ENCODE results near the gene PYY.
"Not testable (repeated sequence)": the region's sequence is repeated elsewhere in the genome, so short reads cannot be mapped to it uniquely, and the experiment has no call there.

Gene PYY
- total RNA-seq = 0 to 0.05 (median 0) reads per million in 3 experiments

DNA sequence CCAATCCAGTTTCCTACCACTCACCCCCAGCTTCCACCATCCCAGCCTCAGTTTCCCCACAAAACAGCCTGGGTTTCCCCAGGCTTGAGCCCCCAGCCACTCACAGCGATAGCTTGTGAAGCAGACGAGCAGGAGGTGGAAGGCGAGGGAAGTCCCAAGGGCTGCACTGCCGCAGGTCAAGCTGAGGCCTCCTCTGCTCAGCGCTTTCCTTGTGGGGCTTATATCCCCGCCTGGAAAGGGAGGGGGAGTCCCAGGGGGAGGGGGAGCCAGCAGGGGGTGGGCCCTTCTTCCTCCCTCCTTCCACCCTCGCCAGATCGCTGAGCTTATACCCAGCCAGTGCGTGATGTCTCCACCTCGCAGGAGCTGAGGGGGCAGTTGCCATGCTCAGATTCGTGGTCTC is at the start of gene PYY:
Gene PYY, minus strand, starts transcription at position 195 of the 400 bp plus-strand sequence. CDS start 457 bp downstream, outside the sequence.
- DNase-seq = no peak

DNA sequence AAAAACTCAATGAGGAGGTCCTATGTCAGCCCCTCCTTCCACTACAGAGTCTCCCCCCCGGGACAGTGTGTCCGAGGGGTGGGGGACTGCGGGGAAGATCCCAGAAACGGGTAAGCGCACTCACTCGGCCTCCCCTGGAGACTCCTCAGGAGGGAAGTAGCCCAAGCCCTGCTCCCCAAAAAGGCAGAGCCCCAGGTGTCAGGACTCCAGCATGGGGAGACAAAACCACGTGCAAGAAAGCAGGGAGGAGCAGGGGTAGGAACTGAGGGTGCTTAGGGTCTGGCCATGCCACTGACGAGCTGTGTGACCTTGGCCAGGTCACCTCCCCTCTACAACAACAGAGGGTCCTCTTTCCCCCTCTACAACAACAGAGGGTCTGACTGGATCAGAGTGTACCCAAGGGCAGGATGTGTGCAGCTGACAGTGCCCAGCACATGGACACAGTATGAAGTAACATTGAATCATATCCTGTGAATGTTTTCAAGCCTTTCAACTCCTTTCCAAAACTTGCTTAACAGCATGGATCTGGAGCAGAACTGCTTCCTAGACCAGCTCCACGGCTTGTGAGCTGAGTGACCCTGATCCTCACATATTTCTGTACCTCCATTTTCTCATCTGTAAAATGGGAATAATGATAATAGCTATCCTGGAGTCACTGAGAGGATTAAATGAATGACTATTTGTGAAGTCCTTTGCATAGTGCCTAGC is 48.6 kb upstream of the PYY start:
- DNase-seq = no peak

DNA sequence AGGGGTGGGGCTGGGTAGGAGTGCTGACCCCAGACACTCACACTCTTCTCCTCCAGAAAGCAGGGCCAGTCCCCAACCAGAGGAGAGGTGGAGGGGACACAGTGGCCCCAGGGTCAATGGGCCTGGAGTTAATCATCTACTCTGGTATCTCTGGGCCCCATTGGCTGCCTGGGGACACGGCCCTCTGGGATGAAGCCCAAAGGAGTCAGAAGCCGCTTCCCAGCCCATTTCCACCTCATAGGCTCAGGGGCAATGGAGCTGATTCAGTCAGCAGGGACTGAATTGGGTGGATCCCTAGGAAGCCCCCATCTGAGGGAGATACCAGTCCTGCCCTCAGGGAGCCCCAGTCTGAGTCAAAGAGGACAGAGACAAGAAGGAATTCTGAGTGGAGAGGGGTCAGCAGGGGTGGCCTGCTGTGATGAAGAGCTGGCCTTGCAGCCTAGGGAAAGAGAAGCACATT is 47.8 kb upstream of the PYY start:
- DNase-seq = no peak

DNA sequence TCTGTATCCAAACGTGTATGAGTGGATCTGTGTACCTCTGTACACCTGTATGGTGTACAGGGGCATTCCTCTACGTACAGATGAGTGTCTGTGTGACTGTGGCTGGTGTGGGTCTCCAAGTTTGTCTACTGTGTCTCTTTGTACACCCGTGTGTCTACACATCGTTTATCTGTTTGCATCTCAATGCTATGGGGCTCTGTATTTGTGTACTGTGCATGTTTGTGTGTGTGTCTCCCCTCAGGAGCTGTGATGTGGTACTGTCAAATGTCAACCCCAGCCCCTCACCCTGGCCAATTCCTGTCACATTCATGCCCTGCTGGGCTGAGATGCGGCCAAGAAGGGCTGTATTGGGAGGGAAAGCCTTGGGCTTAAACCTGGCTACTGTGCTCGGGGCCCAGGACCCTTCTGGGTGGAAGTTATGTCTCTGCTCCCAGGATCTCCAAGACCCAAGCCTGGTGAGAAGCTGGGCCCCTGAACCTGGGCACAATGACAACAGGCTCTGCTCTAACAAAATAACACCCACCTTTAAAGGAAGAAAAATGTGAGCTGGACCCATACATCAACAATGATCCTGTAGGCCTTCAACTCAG is 47.2 kb upstream of the PYY start:
- no peak for DNase-seq

DNA sequence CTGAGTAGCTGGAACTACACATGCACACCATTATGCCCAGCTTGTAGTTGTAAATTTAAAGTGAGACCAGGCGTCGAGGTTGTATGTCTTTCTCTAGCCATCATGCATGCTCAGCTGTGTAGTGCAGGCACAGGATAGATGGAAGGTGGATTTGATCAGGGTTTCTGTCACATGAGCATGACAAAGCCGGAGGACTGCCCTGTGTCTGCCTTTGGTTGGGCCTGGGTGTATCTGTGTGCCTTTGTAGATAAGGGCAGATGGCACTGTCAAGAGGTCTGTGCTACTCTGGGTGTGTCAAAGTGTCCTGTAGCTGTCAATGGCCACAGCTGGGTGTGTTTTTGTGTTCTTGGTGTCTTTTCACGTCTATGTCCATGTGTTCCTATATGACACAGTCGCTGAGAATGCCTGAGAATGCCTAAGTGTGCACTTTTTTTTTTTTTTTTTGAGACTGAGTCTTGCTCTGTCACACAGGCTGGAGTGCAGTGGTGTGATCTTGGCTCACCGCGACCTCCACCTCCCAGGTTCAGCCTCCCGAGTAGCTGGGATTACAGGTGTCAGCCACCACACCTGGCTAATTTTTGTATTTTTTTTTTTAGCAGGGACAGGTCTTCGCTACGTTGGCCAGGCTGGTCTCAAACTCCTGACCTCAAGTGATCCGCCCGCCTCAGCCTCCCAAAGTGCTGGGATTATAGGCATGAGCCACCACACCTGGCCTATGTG is 46.6 kb upstream of the PYY start:
- no peak for DNase-seq

DNA sequence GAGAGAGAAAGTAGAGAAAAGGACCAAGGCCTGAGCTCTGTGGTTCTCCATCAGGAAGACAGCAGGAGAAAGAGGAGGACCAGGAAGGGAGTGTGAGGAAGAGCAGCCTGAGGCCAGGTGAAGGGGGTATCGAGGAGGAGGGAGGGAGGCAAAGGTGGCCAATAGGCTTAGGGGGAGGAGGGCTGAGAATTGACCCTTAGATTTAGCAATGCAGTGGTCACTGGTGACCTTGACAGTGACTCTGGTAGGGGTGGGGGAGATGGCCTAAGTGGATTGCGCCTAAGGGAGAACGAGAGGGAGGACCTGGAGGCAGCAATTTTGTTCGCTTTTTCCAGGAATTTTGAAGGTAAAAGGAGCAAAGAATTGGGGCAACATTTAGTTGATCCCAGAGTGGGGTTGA is 45.3 kb upstream of the PYY start:
- DNase-seq = no peak

DNA sequence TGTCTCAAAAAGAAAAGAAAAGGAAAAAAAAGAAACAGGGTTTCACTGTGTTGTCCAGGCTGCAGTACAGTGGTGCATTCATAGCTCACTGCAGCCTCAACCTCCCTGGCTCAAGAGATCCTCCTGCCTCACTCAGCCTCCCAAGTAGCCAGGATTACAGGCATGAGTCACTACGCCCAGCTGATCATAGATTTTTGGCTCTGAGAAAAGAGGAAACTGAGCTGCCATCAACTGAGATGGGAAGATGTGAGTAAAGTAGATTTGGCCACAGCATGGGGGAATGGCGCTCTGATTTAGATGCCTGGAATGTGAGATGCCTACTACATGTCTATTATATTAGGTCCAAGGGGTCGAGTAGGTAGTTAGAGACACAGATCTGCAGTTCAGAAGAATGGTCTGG is 44.8 kb upstream of the PYY start:
- no peak for DNase-seq

DNA sequence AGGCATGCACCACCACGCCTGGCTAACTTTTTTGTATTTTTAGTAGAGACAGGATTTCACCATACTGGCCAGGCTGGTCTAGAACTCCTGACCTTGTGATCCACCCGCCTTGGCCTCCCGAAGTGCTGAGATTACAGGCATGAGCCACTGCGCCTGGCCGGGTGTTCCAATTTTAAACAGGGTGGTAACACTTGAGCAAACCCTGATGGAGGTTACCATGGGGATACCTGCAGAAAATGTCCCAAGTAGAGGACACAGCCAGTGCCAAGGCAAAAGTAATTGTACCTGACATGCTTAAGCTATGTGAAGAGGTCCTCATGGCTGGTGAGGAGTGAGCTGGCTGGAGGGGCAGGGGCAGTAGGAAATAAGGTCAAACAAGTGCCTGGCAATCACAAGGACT is 43.4 kb upstream of the PYY start:
- not testable (repeated sequence) for DNase-seq

DNA sequence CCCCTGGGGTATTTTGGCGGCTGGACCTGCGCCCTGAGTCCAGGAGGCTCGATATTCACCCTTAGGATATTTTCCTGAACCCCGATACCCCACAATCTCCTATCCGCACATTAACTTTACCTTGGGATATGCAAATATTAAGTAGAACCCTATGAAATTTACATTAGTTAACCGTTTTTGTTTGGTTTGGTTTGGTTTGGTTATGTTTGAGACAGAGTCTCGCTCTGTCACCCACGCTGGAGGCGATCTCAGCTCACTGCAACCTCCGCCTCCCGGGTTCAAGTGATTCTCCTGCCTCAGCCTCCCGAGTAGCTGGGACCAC is 41.4 kb upstream of the PYY start:
- no peak for DNase-seq

DNA sequence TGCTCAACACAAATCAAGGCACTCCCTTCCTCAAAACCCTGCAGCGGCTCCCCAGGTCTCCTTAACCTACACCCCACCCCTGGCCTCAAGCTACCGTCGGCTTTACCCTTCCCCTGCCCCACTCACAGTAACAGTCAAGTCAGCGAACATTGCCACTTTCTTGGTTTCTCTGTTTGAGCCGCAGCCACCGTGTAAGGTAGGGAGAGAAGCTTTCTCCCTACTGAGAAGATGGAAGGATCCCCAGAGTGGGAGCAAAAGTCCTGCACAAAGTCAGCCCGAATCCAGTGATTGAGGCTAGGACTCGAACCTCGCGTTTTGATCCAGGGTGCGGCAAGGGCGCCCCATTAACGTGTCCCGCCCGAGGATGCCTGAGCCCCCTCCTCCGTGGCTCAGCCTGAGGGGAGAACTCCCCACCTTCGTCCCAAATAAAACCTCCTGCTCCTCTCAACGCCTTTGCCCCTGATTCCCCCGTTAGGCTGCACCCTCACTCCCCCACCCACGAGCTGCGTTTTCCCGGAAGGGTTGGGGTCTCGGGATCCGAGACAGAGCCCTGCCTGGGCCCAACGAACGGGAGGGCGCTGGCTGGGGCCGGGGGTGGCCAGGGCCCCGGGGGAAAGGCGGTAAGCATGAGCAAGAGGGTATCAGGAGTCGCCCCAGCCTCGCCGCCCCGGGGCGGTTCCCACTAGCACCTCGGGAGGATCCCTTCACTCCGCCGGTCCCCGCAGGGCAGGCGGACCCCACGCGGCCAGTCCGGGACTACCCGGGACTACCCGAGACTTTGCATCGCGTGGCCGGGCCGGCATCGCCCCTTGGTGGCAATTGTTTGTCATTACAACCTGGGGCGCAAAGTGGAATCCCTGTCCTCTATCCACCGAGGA is 40.8 kb upstream of the PYY start:
- DNase-seq = peak; percentile 52

DNA sequence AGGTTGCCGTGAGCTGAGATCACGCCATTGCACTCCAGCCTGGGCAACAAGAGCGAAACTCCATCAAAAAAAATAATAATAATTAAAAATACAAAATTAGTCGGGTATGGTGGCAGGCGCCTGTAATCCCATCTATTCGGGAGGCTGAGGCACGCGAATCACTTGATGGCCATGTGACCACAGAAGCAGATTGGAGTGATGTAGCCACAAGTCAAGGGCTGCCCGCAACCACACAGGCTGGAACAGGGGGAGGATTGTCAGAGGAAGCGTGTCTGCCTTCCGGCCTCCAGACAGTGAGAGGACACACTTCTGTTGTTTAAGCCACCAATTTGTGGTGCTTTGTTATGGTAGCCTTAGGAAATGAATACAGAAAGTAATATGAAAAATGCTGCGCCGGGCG is 38.9 kb upstream of the PYY start:
- no peak for DNase-seq

DNA sequence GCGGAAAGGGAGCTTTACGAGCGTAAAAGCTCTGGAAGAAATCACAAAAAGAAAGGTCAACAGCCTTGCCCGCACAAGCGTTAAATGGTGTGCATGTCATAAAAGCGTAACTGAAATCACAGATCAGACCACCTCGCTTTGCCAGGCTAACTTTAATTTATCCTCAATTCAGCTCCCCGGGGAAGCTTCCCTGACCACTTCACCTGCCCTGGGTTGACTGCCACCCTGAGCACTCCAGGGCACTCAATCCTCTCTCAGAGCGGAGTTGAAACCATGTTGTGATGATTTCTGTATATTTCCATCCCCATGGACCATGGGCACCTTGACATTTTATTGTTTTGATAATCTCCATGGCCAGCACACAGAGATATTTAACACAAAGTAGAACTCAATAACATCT is 34.6 kb upstream of the PYY start:
- no peak for DNase-seq

DNA sequence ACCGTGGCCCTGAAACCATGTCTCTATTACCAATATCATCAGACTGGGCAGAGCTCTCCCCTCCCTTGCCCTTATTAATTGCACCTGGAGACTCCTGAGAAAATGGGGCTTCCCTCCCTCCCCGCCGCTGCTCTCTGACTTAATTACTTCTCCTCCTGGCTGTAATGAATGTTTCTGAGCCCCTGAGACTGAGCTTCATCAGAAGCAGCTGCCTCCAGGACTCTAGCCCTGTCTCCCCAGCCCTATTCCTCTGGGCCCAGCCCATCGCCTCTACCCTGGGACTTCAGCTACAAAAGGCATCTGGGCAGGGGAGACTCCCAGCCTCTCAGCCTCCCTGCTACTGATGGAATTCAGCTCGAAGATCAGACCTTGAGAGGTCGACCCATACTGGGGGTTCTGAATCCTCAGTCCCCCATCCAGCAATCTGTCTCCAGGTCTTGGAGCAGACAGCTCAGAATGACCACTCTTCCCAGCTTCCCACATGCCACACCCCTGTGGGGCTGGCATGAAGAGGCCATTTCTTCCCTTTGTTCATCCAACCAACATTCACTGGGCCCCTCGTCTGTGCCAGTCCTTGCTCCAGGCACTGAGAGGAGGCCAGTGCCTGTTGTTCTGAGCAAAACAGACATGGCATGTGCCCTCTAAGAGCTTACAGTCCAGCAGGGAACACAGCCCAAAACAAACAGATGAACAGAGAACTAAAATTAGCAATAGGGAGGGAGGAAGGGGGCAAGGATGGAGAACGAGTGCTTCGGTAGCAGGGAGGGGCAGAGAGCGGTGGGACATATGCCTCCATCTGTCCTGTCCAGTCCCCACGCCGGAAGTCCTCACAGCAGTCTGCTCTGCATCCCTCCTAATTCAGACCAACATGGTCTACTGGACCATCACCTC is 33.6 kb upstream of the PYY start:
- DNase-seq = no peak

DNA sequence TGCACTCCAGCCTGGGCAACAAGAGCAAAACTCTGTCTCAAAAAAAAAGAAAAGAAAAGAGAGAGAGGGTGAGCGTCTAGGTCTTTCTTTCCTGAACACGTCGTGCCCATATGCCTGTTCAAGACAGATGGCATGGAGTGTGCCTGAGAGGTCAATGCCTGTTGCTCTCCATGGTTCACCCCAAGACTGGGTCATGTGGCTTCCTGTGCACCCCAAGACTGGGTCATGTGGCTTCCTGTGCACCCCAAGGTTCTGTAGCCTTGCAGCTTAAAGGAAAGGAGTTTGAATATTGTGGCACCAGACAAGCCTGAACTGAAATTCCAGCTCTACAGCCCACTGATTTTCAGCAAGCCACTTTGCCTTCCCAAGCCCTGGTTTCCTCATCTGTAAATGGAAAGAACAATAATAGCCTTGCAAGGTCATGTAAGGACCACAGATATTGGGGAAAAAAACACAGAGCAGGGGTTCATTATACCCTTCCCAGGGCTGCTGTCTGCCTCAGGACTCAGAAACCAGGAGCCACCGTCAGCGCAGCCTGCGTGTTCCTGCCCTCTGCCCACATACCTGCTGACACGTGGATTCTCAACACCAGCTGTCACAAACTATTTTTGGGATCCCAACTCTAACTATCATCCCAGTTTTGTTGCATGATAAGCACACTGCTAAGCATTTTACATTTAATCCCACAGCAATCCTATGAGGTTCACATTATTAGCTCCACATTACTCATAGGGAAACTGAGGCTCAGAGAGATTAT is 32.7 kb upstream of the PYY start:
- no peak for DNase-seq

DNA sequence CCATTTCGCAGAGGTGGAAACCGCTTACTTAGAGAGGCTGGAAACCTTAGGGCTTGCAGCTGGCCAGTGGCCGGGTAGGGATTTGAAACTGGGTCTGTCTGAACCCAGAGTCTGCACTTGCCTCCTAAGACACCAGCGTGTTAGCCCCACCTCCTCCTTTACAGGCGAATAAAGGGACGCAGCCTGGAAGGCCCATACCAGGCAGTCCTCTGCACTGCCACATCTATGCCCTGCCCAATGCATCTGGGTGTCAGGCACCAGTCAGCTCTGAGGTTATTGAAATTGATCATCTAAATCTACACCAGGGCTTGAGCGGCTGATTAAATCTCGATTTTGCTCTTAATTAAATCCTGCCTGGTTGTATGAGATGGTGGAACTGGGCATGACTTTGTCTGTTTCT is 30.8 kb upstream of the PYY start:
- no peak for DNase-seq

DNA sequence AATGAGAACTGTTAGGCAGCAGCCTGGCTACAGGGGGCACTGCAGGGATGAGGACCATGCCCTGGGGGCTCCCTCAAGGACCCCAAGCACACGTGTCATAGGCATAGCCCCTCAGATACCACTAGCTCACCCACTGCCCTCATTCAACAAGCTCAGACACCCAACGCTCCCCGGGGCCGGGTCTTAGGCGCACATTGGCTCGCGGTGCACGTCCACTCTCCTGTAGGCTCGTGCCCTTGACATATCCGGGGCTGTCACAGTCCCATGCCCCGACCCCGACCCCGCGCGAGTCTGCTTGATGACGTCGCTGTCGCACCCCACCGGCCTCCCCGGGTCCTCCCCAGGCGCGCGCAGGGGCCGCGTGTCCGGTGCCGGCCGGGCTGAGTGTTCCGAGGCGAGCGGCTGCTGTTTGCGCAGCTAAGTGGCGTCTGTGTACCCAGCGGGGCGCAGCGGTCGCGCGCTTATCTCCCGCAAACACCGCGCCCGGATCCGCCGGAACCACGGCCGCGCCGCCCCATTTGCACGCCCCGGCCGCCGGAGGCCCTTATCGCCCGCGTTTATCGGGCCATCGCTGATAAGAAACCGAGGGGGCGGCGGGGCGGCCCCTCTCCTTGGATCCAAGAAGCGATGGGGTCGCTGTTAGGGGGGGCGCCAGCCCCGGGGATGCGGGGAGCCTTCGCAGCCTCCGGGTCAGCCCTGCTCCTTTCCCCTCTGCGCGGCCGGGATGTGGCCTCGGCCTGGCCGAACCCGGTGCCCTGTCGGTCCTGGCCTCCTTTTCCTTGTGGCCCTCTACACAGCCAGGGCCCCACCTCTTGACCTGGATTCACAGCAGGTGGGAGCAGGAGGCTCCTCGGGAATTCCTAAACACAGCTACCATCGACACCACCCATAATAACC is 30.0 kb upstream of the PYY start:
- DNase-seq = no peak

DNA sequence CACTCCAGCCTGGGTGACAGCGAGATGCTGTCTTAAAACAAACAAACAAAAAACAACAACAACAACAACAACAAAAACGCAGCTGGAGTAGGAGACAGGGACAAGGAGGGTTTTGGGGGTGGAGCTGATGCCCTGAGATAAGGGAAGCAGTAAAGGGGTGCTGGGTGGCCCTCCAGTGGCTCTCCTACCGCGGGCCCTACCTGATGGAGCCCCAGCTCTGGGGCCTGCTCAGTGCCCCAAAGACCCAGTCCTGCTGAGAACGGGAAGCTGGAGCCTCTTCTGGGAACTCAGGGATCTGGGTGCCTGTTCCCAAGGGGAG is 29.4 kb upstream of the PYY start:
- no peak for DNase-seq

DNA sequence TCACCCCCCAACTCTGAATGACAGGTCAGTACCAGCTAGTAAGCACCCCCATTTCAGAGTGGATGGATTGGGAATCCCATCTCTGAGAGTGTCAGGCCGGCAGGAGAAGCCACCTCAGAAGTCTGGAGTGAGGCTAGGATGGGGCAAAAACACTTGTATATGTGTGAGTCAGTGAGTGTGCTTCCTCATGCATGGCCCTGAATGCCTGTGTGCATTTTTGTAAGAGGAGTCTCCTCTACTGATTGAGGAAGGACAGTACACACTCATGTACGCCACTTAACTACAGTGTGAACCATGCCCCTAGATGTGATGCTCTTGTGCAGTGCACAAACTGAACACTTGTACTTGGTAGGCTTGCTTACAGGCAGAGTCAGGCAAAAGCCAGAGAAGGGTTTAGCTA is 28.4 kb upstream of the PYY start:
- DNase-seq = no peak

DNA sequence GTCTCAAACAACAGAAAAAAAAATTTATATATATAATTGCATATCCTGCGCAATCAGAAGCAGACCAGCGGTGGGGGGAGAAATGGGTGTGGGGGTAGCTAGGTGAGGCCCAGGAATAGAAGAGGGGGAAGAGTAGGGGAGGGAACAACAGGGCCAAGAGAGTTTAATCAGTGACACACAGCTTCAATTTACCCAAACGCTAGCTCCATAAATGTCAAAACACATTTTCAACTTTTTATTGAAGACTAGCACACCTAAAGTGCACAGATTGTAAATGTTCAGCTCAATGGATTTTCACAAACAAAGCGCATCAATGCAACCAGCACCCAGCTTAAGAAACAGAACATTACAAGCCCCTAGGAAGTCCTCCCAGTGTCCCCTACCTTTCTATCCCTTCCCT is 25.9 kb upstream of the PYY start:
- DNase-seq = no peak

DNA sequence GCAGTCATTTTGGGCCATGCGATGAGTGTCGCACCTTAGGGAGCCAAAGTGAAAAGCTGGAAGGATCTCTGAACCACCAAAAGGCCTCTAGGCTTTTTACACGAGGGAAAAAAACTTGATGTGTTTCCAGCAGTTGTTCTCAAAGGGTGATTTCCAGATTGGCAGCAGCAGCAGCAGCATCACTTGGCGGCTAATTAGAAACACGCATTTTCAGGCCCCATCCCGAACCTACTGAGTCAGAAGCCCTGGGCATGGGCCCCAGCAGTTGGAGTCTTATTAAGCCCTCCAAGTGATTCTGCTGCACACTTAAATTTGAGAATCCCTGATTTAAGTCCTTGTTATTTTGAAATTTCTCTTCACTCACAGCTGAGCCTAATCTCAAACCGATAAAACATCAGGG is 25.3 kb upstream of the PYY start:
- no peak for DNase-seq

DNA sequence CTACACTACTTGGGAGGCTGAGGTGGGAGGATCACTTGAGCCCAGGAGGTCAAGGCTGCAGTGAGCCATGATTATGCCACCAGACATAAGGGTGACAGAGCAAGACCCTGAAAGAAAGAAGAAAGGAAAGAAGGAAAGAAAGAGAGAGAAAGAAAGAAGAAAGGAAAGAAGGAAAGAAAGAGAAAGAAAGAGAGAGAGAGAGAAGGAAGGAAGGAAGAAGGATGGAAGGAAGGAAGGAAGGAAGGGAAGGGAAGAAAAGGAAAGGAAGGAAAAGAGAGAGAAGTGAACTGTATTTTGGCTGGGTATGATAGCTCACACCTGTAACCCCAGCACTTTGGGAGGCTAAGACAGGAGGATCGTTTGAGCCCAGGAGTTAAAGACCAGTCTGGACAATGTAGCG is 24.3 kb upstream of the PYY start:
- DNase-seq = no peak
